Esophagus squamous epithelium (tissue), 5 donors: Measurements from ENCODE around the gene USH2A. TPM values are rescaled to one million over a fixed set of nuclear protein-coding genes. Genes with fewer than 3 reads are reported as not detected.

Source experiments
- DNase-seq: peaks from one replicate; lab custom pipeline; 2025; lab: John Stamatoyannopoulos, UW
- H3K27ac ChIP-seq, 4 donors: fragments of 200-600 bp; sonication (generic); one replicate each; pipeline ENCODE4 v1.5.1; 2016 to 2019; ENCODE audit warnings: mild to moderate bottlenecking in 1 of 4
- H3K27me3 ChIP-seq, 4 donors: fragments of 200-600 bp; sonication (generic); 1 replicate in 3 of 4; 2 replicates in 1 of 4; pipeline versions ENCODE4 v1.5.1 to v1.6.0; 2017 to 2021; ENCODE audit warnings: antibody characterized with exemption in 1 of 4
- H3K36me3 ChIP-seq, 3 donors: fragments of 200-600 bp; sonication (generic); one replicate each; pipeline ENCODE4 v1.5.1; 2016 to 2019
- H3K4me1 ChIP-seq, 3 donors: fragments of 200-600 bp; sonication (generic); one replicate each; pipeline ENCODE4 v1.5.1; 2017 to 2019
- H3K4me3 ChIP-seq, 4 donors: fragments of 200-600 bp; sonication (generic); 1 replicate in 3 of 4; 2 replicates in 1 of 4; pipeline ENCODE4 v1.5.1; 2016 to 2019; ENCODE audit warnings: mild to moderate bottlenecking in 2 of 4, moderate library complexity in 1 of 4
- H3K9me3 ChIP-seq, 3 donors: fragments of 200-600 bp; sonication (generic); one replicate each; pipeline ENCODE4 v1.5.1; 2016 to 2019
- POLR2A ChIP-seq, 4 donors: fragments of 450-650 bp; IDR thresholded peaks; one replicate each; pipeline ENCODE4 v1.6.1; 2017; ENCODE audit warnings: antibody characterized with exemption in 4 of 4, mild to moderate bottlenecking in 4 of 4, moderate library complexity in 3 of 4
- WGBS, 2 donors: methylation state at CpG; one replicate each; pipeline ENCODE4 v1.1.5; 2018; 5-methylcytosine and 5-hydroxymethylcytosine counted together
- intact Hi-C: fragments of 100-400 bp; cut with DNase I; formaldehyde crosslinking; loops from one replicate; pipeline ENCODE4 v1.15.0; 2022
- total RNA-seq, 4 donors: library from RNA; depleted of rRNA; stranded (reverse); fragments of >200 nt; gene quantifications; one replicate each; pipeline ENCODE4 v1.1.0, GENCODE V29; 2016
- TF ChIP-seq, protein P1 (sequence below), 6 experiments: fragments of 450-650 bp in 4 of 6; fragments of 200-600 bp in 2 of 6; sonication (generic) in 2 of 6; IDR thresholded peaks; one replicate each; pipeline ENCODE4 v1.5.1; 2016 to 2019; ENCODE audit warnings: antibody characterized with exemption in 6 of 6, mild to moderate bottlenecking in 4 of 6, moderate library complexity in 4 of 6
- donor health status: DM: yes; HTN: yes; CAD: no.

USH2A gene
- total RNA-seq, 4 donors from 2014 or later, result under 0.01 TPM; not detected in 3

DNA sequence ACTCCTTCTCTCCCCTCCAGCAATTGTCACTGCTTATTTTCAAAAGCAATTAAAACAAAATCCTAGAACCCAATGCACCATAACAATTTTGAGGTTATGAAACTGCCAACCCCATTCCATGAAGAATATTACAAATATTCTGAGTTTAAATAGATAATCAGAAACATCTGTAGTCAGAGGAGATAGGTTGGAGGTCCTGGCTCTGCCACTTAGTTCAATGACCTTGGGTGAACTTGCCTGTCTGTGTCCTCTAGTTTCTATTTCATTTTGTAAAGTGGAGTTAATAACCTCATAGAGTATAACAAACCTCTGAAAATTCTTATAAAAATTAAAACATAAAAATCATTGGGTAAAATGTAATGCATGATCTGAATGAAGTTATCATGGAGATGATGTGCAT, 691.5 kb downstream of the USH2A start:
- Histone ChIP-seq H3K4me1 (no peaks in the 10 kb centered on the region), H3K27ac (no peak overlapping the region), H3K4me3 (no peak overlapping the region), H3K9me3 (no peaks in the 10 kb centered on the region), H3K36me3 (no peaks in the 10 kb centered on the region), H3K27me3 (no peaks in the 10 kb centered on the region)
- intact Hi-C loops, result no loop called here
- no peak for DNase-seq
- no peak for TF ChIP-seq POLR2A (IDR thresholded peaks at IDR 0.05)
- TF ChIP-seq, protein P1, sequence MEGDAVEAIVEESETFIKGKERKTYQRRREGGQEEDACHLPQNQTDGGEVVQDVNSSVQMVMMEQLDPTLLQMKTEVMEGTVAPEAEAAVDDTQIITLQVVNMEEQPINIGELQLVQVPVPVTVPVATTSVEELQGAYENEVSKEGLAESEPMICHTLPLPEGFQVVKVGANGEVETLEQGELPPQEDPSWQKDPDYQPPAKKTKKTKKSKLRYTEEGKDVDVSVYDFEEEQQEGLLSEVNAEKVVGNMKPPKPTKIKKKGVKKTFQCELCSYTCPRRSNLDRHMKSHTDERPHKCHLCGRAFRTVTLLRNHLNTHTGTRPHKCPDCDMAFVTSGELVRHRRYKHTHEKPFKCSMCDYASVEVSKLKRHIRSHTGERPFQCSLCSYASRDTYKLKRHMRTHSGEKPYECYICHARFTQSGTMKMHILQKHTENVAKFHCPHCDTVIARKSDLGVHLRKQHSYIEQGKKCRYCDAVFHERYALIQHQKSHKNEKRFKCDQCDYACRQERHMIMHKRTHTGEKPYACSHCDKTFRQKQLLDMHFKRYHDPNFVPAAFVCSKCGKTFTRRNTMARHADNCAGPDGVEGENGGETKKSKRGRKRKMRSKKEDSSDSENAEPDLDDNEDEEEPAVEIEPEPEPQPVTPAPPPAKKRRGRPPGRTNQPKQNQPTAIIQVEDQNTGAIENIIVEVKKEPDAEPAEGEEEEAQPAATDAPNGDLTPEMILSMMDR (IDR thresholded peaks at IDR 0.05), result no peak

DNA sequence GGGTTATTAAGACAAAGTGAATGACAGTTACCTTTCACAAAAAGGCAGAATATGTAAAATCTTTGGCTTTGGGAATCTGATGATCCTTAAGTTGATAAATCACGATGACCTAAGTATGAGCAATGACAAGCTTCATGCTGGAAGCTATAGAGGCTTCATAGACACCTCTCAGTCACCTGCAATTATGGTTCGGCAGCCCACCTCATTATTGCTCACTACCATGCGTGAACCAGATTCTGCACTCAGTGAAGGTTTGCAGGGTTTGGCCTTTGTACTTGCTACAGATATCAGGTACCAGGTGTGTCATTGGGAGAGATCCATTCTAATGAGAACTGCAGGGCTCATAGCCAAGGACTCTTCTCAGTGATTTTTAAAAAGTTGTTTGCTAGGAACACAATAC, 692.6 kb downstream of the USH2A start:
- TF ChIP-seq, protein P1 (IDR thresholded peaks at IDR 0.05), result no peak
- no peak for TF ChIP-seq POLR2A (IDR thresholded peaks at IDR 0.05)
- Histone ChIP-seq H3K27ac (no peak overlapping the region), H3K4me1 (no peaks in the 10 kb centered on the region), H3K27me3 (no peaks in the 10 kb centered on the region), H3K36me3 (no peaks in the 10 kb centered on the region), H3K4me3 (no peak overlapping the region), H3K9me3 (no peaks in the 10 kb centered on the region)
- whole genome bisulfite sequencing, 2 donors, result 49 to 71% methylated on average over 3 of the region's 3 CpGs
- no peak for DNase-seq
- intact Hi-C loops, result no loop called here

DNA sequence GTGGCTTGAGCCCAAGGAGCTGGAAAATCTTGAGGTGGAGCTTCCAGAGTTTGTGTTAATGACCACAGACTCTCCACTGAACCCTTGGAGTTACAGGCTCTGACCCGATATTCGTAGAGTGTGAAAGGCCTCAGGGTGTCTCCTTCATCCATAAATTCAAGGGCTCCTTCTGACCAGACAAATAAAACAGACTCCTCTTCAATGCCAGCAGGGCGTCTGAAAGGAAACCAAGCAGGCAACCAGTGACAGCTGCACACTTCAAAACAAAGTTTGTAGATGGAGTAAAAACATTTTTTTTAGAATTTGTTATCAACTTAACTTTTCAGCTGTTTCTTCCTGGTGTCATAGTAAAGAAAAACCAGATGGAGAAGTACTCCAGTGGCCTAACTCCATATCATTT, 695.1 kb downstream of the USH2A start:
- no peak for DNase-seq
- Histone ChIP-seq H3K4me3 (no peak overlapping the region), H3K4me1 (no peaks in the 10 kb centered on the region), H3K27me3 (no peaks in the 10 kb centered on the region), H3K36me3 (no peaks in the 10 kb centered on the region), H3K27ac (no peak overlapping the region), H3K9me3 (no peaks in the 10 kb centered on the region)
- WGBS, 2 donors, result 45 to 58% methylated on average over 3 of the region's 3 CpGs
- TF ChIP-seq, protein P1 (IDR thresholded peaks at IDR 0.05), result no peak
- no peak for TF ChIP-seq POLR2A (IDR thresholded peaks at IDR 0.05)
- intact Hi-C loops, result no loop called here

DNA sequence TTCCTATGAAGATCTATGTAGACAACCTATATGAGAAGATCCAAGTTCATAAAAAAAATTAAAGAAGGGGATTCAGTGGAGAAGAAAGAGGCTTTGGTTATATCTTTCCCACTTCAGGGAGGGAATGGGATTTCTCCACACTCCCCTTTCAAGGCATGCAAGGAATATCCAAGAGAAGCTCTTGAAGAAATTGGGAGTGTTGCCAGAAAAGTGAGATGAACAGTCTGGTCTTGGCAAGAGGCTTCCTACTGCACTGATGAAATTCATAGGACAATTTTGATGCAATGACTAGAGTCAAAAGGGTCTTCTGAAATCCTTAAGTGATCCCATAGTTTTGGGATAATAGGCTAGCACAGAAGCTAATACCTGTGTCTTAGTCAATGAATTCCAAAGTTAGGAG, 703.1 kb downstream of the USH2A start:
- Histone ChIP-seq H3K9me3 (no peaks in the 10 kb centered on the region), H3K27me3 (no peaks in the 10 kb centered on the region), H3K4me1 (no peaks in the 10 kb centered on the region), H3K36me3 (no peaks in the 10 kb centered on the region), H3K27ac (no peak overlapping the region), H3K4me3 (no peak overlapping the region)
- DNase-seq, result no peak
- intact Hi-C loops, result no loop called here
- no peak for TF ChIP-seq POLR2A (IDR thresholded peaks at IDR 0.05)
- TF ChIP-seq, protein P1 (IDR thresholded peaks at IDR 0.05), result no peak

DNA sequence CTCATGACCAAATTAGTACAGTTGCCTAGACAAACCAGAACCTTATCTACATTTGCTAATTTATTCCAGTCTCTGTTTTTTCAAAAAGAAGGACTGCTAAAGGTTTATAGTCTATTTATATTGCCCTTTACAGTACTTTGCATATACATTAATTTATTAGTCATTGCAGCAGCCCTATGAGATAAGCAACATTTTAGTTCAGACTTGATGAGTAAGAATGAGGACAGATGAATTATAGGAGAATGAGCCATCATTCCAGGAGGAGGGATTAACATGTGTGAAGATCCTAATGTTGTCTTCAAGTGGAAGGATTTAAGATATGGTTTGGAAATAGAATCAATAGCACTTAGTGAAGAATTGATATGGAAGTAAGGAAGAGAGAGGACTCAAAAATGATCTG, 703.7 kb downstream of the USH2A start:
- TF ChIP-seq POLR2A (IDR thresholded peaks at IDR 0.05), result no peak
- TF ChIP-seq, protein P1 (IDR thresholded peaks at IDR 0.05), result no peak
- Histone ChIP-seq H3K27me3 (no peaks in the 10 kb centered on the region), H3K36me3 (no peaks in the 10 kb centered on the region), H3K27ac (no peak overlapping the region), H3K4me3 (no peak overlapping the region), H3K9me3 (no peaks in the 10 kb centered on the region), H3K4me1 (no peaks in the 10 kb centered on the region)
- intact Hi-C loops, result no loop called here
- no peak for DNase-seq
